B cell (primary cell): ENCODE data around the gene NEUROD6. TPM values are rescaled to one million over a fixed set of nuclear protein-coding genes. Genes with fewer than 3 reads are reported as not detected.

Experiments
- ATAC-seq: fragments of 200-7000 bp; cut with Tn5 transposase; one replicate; pipeline ENCODE4 v1.10.0; 2021; ENCODE audit warnings: low read depth, mild to moderate bottlenecking, moderate number of reproducible peaks, moderate library complexity
- CTCF ChIA-PET: fragments of 350-600 bp; sonication (Branson Sonifier 250); formaldehyde crosslinking; loops from one replicate; lab custom pipeline; 2021; ENCODE audit warnings: antibody characterized with exemption, inconsistent platforms; lab: Charles Lee
- POLR2A ChIA-PET: fragments of 350-600 bp; sonication (Branson Sonifier 250); formaldehyde crosslinking; loops from one replicate; lab custom pipeline; 2021; ENCODE audit warnings: antibody characterized with exemption; lab: Charles Lee
- DNase-seq: peaks from one replicate; pipeline ENCODE4 v3.0.0; 2013
- H2AFZ ChIP-seq: 2 replicates; pipeline ENCODE4 v1.6.1; 2012; ENCODE audit warnings: mild to moderate bottlenecking, low read depth, low read length; ENCODE audit not compliant: insufficient read depth, poor library complexity, severe bottlenecking
- H3K27ac ChIP-seq, 2 donors: 1 replicate in 1 of 2; 2 replicates in 1 of 2; pipeline ENCODE4 v1.5.1; 2012 to 2013; ENCODE audit warnings: low read length in 2 of 2, mild to moderate bottlenecking in 2 of 2, moderate library complexity in 1 of 2
- H3K27me3 ChIP-seq, 4 experiments: fragments of 200-600 bp in 1 of 4; sonication (generic) in 1 of 4; replicated peaks in 1 of 4; 1 replicate in 2 of 4; 2 replicates in 2 of 4; pipeline versions ENCODE4 v1.6.1 to v1.7.0; 2013 to 2016; ENCODE audit warnings: low read length in 3 of 4, mild to moderate bottlenecking in 2 of 4, mixed read lengths in 1 of 4, moderate library complexity in 1 of 4; ENCODE audit not compliant: insufficient read depth in 4 of 4, control insufficient read depth in 3 of 4; ENCODE audit errors: control extremely low read depth in 1 of 4
- H3K36me3 ChIP-seq, 2 experiments: replicated peaks in 1 of 2; 1 replicate in 1 of 2; 2 replicates in 1 of 2; pipeline versions ENCODE4 v1.6.1 to v1.7.1; 2013; ENCODE audit warnings: low read length in 1 of 2; ENCODE audit not compliant: insufficient read depth in 2 of 2, control insufficient read depth in 1 of 2; ENCODE audit errors: control extremely low read depth in 1 of 2, extremely low read depth in 1 of 2
- H3K4me1 ChIP-seq, 2 donors: fragments of 200-600 bp in 1 of 2; sonication (generic) in 1 of 2; 1 replicate in 1 of 2; 2 replicates in 1 of 2; pipeline versions ENCODE4 v1.5.1 to v1.6.1; 2013 to 2017; ENCODE audit warnings: low read length in 2 of 2; ENCODE audit not compliant: control insufficient read depth in 2 of 2, insufficient read depth in 2 of 2
- H3K4me2 ChIP-seq: replicated peaks from 2 replicates; pipeline ENCODE3; 2012; ENCODE audit warnings: mild to moderate bottlenecking, low read depth, low read length; ENCODE audit not compliant: poor library complexity, severe bottlenecking
- H3K4me3 ChIP-seq, 5 experiments: fragments of 200-600 bp in 1 of 5; sonication (generic) in 1 of 5; 1 replicate in 3 of 5; 2 replicates in 2 of 5; pipeline versions ENCODE4 v1.5.1 to v1.7.0; 2011 to 2016; ENCODE audit warnings: low read length in 4 of 5, mild to moderate bottlenecking in 4 of 5, low read depth in 2 of 5, control low read depth in 1 of 5, moderate library complexity in 1 of 5; ENCODE audit not compliant: insufficient read depth in 1 of 5; ENCODE audit errors: control extremely low read depth in 1 of 5, extremely low read depth in 1 of 5
- H3K79me2 ChIP-seq: fragments of 200-600 bp; sonication (generic); one replicate; pipeline ENCODE4 v1.6.0; 2016; ENCODE audit warnings: low read length; ENCODE audit not compliant: control insufficient read depth, insufficient read depth
- H3K9ac ChIP-seq: fragments of 200-600 bp; sonication (generic); 2 replicates; pipeline ENCODE4 v1.6.1; 2017; ENCODE audit warnings: mild to moderate bottlenecking, low read length, moderate library complexity
- H3K9me3 ChIP-seq, 3 donors: one replicate each; pipeline versions ENCODE4 v1.6.1 to v1.7.1; 2013; ENCODE audit warnings: low read length in 2 of 3; ENCODE audit not compliant: control insufficient read depth in 2 of 3, insufficient read depth in 1 of 3; ENCODE audit errors: control extremely low read depth in 1 of 3
- H4K20me1 ChIP-seq: 2 replicates; pipeline ENCODE4 v1.6.0; 2012; ENCODE audit warnings: mild to moderate bottlenecking, low read length; ENCODE audit not compliant: insufficient read depth, control insufficient read depth, poor library complexity, severe bottlenecking
- H3K27ac Mint-ChIP-seq: one replicate; pipeline ENCODE4 v1.8.0; 2021; ENCODE audit warnings: mixed read lengths
- H3K27me3 Mint-ChIP-seq: one replicate; pipeline ENCODE4 v1.8.0; 2021; ENCODE audit warnings: mixed read lengths
- H3K4me1 Mint-ChIP-seq: one replicate; pipeline ENCODE4 v1.8.0; 2021; ENCODE audit warnings: mixed read lengths
- H3K4me3 Mint-ChIP-seq: one replicate; pipeline ENCODE4 v1.8.0; 2021; ENCODE audit warnings: mixed read lengths
- H3K9me3 Mint-ChIP-seq: one replicate; pipeline ENCODE4 v1.8.0; 2022; ENCODE audit warnings: mixed read lengths; ENCODE audit not compliant: insufficient read depth
- CTCF ChIP-seq: fragments of 200-600 bp; IDR thresholded peaks from one replicate; pipeline ENCODE4 v1.8.0; 2022; ENCODE audit warnings: antibody characterized with exemption, mild to moderate bottlenecking
- EZH2 ChIP-seq: IDR thresholded peaks from 2 replicates; pipeline ENCODE4 v1.6.1; 2012; ENCODE audit warnings: borderline replicate concordance, low read depth, mild to moderate bottlenecking, moderate library complexity, low read length; ENCODE audit not compliant: insufficient read depth, poor library complexity, severe bottlenecking
- WGBS: methylation state at CpG from one replicate; pipeline ENCODE4 v1.1.5; 2013; ENCODE audit warnings: missing lambda C conversion rate; ENCODE audit not compliant: insufficient coverage; 5-methylcytosine and 5-hydroxymethylcytosine counted together
- intact Hi-C: fragments of 100-400 bp; cut with micrococcal nuclease; formaldehyde crosslinking; loops from one replicate; pipeline ENCODE4 v1.10.0; 2022
- polyA plus RNA-seq: library from polyadenylated mRNA; depleted of rRNA; stranded (reverse); fragments of >200 nt; gene quantifications from 2 replicates; pipeline ENCODE4 v1.2.3, GENCODE V29; 2012
- total RNA-seq, 2 donors: library from RNA; stranded (reverse); fragments of 120-200 nt in 1 of 2; gene quantifications; 1 replicate in 1 of 2; 2 replicates in 1 of 2; pipeline versions ENCODE4 v1.2.3 to v1.2.4, GENCODE V29; 2013 to 2022

Gene NEUROD6
- total and polyA plus RNA-seq, 2 donors (not counting 1 experiment from before 2014, with no cell fraction given): not detected

GRCh38 chr7:31362401-31362800 is 21.9 kb upstream of the NEUROD6 start:
- no peaks in the 10 kb centered on the region for H3K9me3 Mint-ChIP-seq
- Histone ChIP-seq H3K4me1 (no peaks in the 10 kb centered on the region), H3K27me3 (no peaks in the 10 kb centered on the region), H3K4me3 (no peak overlapping the region), H3K9me3 (no peaks in the 10 kb centered on the region), H2AFZ (no peak overlapping the region), H4K20me1 (no peaks in the 10 kb centered on the region), H3K79me2 (no peaks in the 10 kb centered on the region), H3K36me3 (no peaks in the 10 kb centered on the region), H3K27ac (no peak overlapping the region), H3K4me2 (no peak overlapping the region), H3K9ac (no peak overlapping the region)
- TF ChIP-seq EZH2: no peak
- no peak for TF ChIP-seq CTCF
- intact Hi-C loops: no loop called here
- H3K27me3 Mint-ChIP-seq: no peaks in the 10 kb centered on the region
- ChIA-PET CTCF (no interaction called here), POLR2A (no interaction called here)
- H3K4me1 Mint-ChIP-seq: no peaks in the 10 kb centered on the region
- 80% methylated on average over 1 of the region's 1 CpG for WGBS
- DNase-seq: no peak
- no peak for ATAC-seq
- no peak overlapping the region for H3K27ac Mint-ChIP-seq
- H3K4me3 Mint-ChIP-seq: no peak overlapping the region

GRCh38 chr7:31358467-31358866 is 17.9 kb upstream of the NEUROD6 start:
- intact Hi-C loops: no loop called here
- no peaks in the 10 kb centered on the region for H3K27me3 Mint-ChIP-seq
- Histone ChIP-seq H3K9me3 (peaks cover 0 to 2% (median 0%) of the 10 kb centered on the region in 3 donors), H3K4me2 (no peak overlapping the region), H4K20me1 (no peaks in the 10 kb centered on the region), H3K9ac (no peak overlapping the region), H3K36me3 (no peaks in the 10 kb centered on the region), H2AFZ (no peak overlapping the region), H3K4me3 (no peak overlapping the region), H3K27ac (no peak overlapping the region), H3K4me1 (no peaks in the 10 kb centered on the region), H3K79me2 (no peaks in the 10 kb centered on the region), H3K27me3 (no peaks in the 10 kb centered on the region)
- TF ChIP-seq CTCF: no peak
- no peak for TF ChIP-seq EZH2
- no peak overlapping the region for H3K27ac Mint-ChIP-seq
- WGBS: 85% methylated on average over 3 of the region's 3 CpGs
- H3K4me3 Mint-ChIP-seq: no peak overlapping the region
- ATAC-seq: no peak
- POLR2A ChIA-PET: no interaction called here
- H3K9me3 Mint-ChIP-seq: no peaks in the 10 kb centered on the region
- H3K4me1 Mint-ChIP-seq: no peaks in the 10 kb centered on the region
- CTCF ChIA-PET: no interaction called here
- no peak for DNase-seq
